ENCODE measurements around the gene RALGPS1. TPM values are rescaled to one million over a fixed set of nuclear protein-coding genes. Genes with fewer than 3 reads are reported as not detected.

The RALGPS1 gene
- total and polyA plus RNA-seq, 2 experiments from 2014 or later, result 13.1 to 22.1 TPM

DNA sequence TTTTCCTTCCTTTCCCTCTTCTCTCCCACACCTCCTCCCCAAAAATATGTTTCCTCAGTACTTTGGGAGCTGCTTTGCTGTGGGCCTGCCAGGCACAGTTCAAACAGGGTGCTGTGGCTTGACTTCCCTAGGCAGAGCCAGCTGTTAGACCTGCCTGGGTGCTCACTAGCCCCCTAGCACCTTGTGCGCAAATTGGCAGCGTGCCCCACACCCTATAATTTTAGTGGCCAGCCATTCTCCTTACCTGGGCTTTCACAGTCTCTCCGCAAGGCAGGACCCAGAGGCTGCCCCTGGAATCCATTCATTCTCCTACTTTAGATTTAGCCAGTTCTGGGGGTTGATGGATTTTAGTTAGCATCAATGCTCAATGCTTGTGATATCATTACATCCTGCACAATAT is 135.6 kb downstream of the RALGPS1 start:
- peaks cover 6% of the 10 kb centered on the region for H3K4me1 ChIP-seq (ENCODE audit: insufficient read depth)
- no peaks in the 10 kb centered on the region for H4K20me1 ChIP-seq (ENCODE audit: insufficient read depth, poor library complexity, severe bottlenecking)
- TF ChIP-seq EZH2phosphoT487 (IDR thresholded peaks at IDR 0.05; ENCODE audit: low read depth, severe bottlenecking, unreplicated experiment) (no peak), EZH2 (IDR thresholded peaks at IDR 0.05; ENCODE audit: borderline replicate concordance) (no peak)
- TF ChIP-seq, protein P1, sequence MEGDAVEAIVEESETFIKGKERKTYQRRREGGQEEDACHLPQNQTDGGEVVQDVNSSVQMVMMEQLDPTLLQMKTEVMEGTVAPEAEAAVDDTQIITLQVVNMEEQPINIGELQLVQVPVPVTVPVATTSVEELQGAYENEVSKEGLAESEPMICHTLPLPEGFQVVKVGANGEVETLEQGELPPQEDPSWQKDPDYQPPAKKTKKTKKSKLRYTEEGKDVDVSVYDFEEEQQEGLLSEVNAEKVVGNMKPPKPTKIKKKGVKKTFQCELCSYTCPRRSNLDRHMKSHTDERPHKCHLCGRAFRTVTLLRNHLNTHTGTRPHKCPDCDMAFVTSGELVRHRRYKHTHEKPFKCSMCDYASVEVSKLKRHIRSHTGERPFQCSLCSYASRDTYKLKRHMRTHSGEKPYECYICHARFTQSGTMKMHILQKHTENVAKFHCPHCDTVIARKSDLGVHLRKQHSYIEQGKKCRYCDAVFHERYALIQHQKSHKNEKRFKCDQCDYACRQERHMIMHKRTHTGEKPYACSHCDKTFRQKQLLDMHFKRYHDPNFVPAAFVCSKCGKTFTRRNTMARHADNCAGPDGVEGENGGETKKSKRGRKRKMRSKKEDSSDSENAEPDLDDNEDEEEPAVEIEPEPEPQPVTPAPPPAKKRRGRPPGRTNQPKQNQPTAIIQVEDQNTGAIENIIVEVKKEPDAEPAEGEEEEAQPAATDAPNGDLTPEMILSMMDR (IDR thresholded peaks at IDR 0.05; ENCODE audit: poor library complexity), result no peak
- DNase-seq (ENCODE audit: low spot score), result no peak
- no peaks in the 10 kb centered on the region for H3K27me3 ChIP-seq
- no peaks in the 10 kb centered on the region for H3K9me2 ChIP-seq (replicated peaks; ENCODE audit: insufficient read depth)
- H2AFZ ChIP-seq, result no peak overlapping the region
- no peaks in the 10 kb centered on the region for H3K79me2 ChIP-seq
- no peaks in the 10 kb centered on the region for H3K36me3 ChIP-seq (replicated peaks; ENCODE audit: insufficient read depth, low read depth)
- no peak overlapping the region for H3K27ac ChIP-seq
- H3K9me3 ChIP-seq (ENCODE audit: low read depth), result no peaks in the 10 kb centered on the region
- H3K4me3 ChIP-seq, result no peak overlapping the region
- WGBS (ENCODE audit: low lambda C conversion rate, missing lambda C conversion rate), result 100% methylated on average over 3 of the region's 3 CpGs
- H3K4me2 ChIP-seq, result no peak overlapping the region

DNA sequence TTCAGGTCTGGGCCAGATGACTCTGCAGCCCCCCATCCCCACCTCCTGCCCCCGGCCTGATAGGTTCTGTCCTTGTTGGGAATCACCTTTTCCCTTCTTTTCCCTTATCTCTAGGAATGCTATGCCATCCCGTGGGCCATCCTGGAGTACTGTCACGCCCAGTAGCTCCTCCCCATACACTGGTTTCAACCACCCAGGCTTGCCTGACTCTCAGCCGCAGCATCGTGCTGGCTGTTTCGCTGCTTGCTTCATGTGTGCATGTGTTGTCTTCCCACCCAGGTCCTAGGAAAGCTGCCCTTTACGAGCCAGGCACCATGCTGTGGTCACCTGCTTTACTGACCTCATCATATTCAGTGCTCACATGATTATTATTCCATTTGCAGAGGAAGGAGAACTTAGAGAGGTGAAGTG is 136.0 kb downstream of the RALGPS1 start:
- Histone ChIP-seq H3K4me2 (no peak overlapping the region), H4K20me1 (ENCODE audit: insufficient read depth, poor library complexity, severe bottlenecking) (no peaks in the 10 kb centered on the region), H3K79me2 (no peaks in the 10 kb centered on the region), H3K9me3 (ENCODE audit: low read depth) (no peaks in the 10 kb centered on the region), H3K4me3 (no peak overlapping the region), H2AFZ (no peak overlapping the region), H3K27me3 (no peaks in the 10 kb centered on the region), H3K27ac (no peak overlapping the region), H3K36me3 (replicated peaks; ENCODE audit: insufficient read depth, low read depth) (no peaks in the 10 kb centered on the region), H3K4me1 (ENCODE audit: insufficient read depth) (peaks cover 6% of the 10 kb centered on the region), H3K9me2 (replicated peaks; ENCODE audit: insufficient read depth) (no peaks in the 10 kb centered on the region)
- 85% methylated on average over 7 of the region's 7 CpGs for WGBS (ENCODE audit: low lambda C conversion rate, missing lambda C conversion rate)
- TF ChIP-seq EZH2 (IDR thresholded peaks at IDR 0.05; ENCODE audit: borderline replicate concordance) (no peak), EZH2phosphoT487 (IDR thresholded peaks at IDR 0.05; ENCODE audit: low read depth, severe bottlenecking, unreplicated experiment) (no peak)
- TF ChIP-seq, protein P1 (IDR thresholded peaks at IDR 0.05; ENCODE audit: poor library complexity), result no peak
- DNase-seq (ENCODE audit: low spot score), result no peak

DNA sequence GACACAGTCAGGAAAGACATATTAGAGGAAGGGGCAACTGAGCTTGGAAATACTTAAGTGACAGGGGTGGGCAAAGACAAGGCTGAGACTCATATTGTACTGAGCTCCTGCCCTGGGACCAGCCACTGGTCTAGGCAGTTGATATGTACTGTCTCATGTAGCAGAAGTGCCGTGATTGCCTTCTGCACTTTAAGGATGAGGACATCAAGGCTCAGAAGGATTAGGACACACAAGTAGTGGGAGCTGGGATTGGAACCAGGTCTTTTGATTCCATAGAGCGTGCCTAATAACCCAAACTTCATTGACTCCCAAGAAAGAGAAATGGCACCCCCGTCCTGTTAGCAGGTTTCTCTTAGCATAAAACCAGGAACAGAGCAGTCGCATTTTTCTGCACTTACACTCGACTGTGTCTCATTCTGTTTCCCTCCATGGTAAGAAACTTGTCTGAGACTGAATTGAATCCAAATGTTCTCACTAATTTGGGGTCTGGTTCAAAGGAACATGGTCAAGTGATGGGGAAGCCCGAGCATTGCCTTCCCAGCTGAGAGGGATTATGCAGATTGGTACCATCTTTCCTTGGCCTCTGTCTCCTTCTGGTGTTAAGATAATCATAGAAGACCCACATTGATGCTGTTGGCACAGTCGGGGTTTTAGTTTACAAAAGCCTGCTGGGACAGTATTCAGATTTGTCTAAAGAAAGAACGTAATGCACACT is 137.5 kb downstream of the RALGPS1 start:
- Histone ChIP-seq H3K4me1 (ENCODE audit: insufficient read depth) (peaks cover 6% of the 10 kb centered on the region), H3K9me3 (ENCODE audit: low read depth) (no peaks in the 10 kb centered on the region), H3K4me2 (no peak overlapping the region), H4K20me1 (ENCODE audit: insufficient read depth, poor library complexity, severe bottlenecking) (no peaks in the 10 kb centered on the region), H3K79me2 (no peaks in the 10 kb centered on the region), H3K9me2 (replicated peaks; ENCODE audit: insufficient read depth) (no peaks in the 10 kb centered on the region), H2AFZ (no peak overlapping the region), H3K36me3 (replicated peaks; ENCODE audit: insufficient read depth, low read depth) (no peaks in the 10 kb centered on the region), H3K27me3 (no peaks in the 10 kb centered on the region), H3K4me3 (no peak overlapping the region), H3K27ac (no peak overlapping the region)
- DNase-seq (ENCODE audit: low spot score), result no peak
- TF ChIP-seq, protein P1 (IDR thresholded peaks at IDR 0.05; ENCODE audit: poor library complexity), result no peak
- TF ChIP-seq EZH2phosphoT487 (IDR thresholded peaks at IDR 0.05; ENCODE audit: low read depth, severe bottlenecking, unreplicated experiment) (no peak), EZH2 (IDR thresholded peaks at IDR 0.05; ENCODE audit: borderline replicate concordance) (no peak)
- WGBS (ENCODE audit: low lambda C conversion rate, missing lambda C conversion rate), result 80% methylated on average over 8 of the region's 8 CpGs
